H4 (cell line): Measurements from ENCODE around the gene SLC9A8. TPM values are rescaled to one million over a fixed set of nuclear protein-coding genes. Genes with fewer than 3 reads are reported as not detected.

Experiments used
- DNase-seq: peaks from one replicate; pipeline ENCODE4 v3.0.0-alpha.2; 2015; ENCODE audit warnings: low spot score
- total RNA-seq: library from RNA; depleted of rRNA; stranded (reverse); fragments of >200 nt; shearing (Covaris generic); gene quantifications from 2 replicates; pipeline ENCODE4 v1.2.3, GENCODE V29; 2014

The SLC9A8 gene
- total RNA-seq, 1 experiment from 2014 or later: 4.9 TPM

DNA sequence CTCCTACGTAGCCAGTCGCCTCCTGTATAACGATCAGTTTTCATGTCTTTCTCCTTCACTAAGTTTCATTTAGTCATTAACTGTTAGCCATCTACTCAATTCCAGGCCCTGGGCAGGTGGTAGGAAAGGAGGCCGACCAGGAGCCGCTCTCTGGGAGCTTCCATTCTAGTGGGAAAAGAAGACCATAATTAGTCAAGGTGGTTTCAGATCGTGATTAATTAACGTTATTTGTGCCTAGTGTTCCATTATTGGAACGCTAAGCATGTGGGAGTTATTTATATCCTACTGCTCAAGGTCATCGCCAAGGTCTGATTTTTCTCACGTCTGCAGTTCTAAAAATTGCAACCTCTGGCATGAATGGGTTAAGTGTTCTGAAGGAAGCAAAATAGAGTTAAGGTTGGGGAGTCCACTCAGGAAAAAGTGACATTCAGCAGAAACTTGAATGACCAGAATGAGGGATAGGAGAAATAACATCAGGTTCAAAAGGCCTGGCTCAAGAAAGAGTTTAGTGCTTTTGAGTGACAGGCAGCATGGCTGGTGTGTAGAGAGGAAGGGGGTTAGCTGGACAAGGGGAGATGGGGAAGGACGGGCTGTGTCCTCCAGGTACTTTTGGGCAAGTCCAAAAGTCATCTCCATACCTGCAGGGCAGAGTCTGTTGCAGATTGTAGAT lies 812 bp downstream of the SLC9A8 start:
- no peak for DNase-seq

DNA sequence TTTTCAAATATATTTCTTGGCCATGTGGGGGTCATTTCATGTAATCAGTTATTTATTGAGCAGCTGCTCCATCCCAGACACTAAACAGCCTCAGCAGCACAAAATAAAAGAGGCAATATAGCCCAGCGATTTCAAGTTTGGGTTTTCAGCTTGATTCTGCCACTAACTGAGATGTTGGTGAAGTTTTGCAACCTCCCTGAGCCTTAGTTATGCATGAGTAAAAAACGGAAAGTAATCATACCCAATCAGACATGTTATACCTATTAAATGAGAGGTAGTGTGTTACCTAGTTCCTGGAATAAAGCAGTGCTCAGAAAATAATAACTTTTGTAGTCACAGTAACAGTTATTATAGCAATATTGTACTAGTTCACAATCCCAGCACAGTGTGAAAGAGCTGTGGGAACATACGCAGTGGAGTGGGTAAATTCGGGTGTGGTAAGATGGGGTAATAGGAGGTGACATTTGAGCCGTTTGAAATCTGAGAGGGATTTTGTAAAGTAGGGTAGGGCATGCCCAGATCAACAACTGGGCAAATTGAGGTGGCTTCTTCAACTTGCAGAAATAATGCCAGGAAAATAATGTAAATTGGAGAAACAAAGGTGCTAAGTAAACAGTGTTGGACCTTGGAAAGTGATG lies 1.5 kb downstream of the SLC9A8 start:
- DNase-seq: no peak

DNA sequence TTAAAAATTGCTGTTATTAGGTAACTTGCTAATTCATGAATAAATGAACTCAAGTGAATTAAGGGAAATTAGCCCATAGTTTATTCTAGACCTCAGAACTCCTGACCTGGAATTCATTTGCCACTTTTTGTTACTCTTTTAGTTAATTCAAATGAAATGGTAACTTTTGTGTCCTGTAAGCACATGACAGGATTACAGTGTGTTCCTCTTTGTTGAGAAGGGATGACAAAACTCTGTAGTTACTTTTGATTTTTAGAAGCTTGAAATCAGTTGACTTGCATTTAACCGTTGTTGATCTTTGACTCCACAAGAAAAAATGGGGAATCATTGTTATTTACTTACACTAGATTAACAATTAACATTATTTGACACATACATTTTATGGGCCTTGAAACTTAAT lies 6.2 kb downstream of the SLC9A8 start:
- DNase-seq: no peak

DNA sequence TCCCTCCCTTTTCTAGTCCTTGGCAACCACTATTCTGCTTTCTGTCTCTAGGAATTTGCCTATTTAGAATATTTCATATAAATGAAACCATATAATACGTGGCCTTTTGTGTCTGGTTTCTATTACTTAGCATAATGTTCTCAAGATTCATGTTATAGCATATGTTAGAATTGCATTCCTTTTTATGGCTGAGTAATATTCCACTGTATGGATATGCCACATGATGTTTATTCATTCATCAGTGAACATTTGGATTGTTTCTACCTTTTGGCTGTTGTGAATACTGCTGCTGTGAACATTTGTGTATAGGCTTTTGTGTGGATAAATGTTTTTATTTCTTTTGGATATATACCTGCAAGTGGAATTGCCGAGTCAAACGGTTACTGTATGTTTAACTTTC lies 7.1 kb downstream of the SLC9A8 start:
- DNase-seq: no peak

DNA sequence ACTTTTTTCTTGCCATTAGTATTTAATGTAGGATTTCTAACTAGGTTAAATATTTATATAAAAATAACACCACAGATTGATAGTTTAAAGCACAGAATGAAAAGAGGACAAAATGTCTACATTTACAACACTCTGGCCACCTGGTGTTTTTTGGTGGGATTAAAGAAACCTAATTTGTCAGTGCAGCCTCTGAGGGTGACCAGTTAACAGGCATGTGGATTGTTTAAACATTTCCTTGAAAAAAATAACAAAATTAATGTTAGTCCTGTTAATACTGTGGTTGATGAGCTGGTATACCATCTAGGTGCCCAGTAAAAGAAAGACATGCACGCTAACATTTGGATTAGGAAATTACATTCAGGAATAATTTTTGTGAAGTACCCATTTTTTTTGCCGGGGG lies 8.8 kb downstream of the SLC9A8 start:
- no peak for DNase-seq

DNA sequence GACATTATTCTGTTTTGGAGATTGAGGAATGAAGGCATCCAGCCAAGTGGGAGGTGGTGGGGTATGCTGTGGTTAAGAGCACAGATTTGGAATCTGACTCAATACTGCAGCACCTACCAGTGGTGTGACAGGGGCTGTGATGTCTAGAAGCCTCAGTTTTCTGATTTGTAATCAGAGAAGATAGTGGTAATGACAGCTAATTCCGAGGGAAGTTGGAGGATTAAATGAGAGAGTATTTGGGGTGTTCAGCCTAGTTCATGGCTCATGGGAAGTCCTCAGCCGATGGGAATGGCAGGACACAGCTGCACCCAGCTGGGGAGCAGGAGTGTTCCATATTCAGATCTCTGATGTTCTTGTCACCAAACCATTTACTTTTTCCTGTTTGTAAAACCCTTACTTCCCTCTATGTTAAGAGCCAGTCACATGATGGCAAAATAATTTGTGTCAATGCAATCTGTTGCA lies 9.3 kb downstream of the SLC9A8 start:
- no peak for DNase-seq

DNA sequence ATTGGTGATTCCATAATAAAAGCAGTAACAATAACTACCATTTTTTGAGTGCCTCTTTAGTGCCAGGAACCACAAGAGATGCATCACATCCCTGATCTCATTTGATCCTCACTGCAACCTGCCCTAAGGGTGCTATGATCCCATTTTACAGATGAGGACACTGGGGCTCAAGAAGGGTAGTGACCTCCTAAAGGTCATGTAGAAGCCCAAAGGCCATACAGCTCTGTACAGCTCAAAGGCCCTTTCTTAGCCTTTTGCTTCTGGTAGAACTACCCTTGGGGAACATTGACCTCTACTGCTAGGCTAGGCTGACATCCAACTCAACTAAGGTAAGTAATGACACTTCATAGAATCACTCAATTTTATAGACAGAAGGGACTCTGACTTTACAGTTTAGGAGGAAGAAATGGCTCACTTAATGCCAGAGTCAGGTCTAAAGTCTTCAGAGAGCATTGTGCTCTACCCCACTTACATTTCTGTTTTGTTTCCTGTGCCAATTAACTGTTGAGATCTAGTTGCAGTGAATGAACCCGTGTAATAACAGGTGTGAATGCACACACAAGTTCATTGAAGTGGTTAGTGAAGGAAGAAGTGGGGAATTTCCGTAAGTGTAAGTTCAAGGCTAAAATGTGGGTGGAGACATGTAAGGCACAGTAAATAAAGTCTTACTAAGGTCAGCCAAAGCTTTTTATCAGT lies 10.7 kb downstream of the SLC9A8 start:
- DNase-seq: no peak

DNA sequence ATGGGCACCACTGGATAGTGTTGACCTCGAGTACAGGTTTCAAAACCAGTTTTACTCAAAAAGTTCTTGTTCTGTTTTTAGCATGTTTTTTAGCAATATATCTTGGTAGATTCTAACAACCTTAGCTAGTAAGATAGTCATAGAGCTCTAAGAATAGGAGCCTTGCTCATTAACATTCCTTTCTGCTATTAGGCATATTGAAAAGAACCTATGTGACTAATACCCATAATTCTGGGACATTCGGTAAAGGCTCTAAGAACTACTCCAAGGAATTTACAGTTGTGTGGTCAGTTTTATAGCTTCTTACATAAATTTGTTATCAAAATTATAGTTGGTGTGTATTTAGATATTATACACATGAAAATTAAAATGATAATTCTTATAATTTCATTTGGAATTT lies 11.6 kb downstream of the SLC9A8 start:
- DNase-seq: no peak

DNA sequence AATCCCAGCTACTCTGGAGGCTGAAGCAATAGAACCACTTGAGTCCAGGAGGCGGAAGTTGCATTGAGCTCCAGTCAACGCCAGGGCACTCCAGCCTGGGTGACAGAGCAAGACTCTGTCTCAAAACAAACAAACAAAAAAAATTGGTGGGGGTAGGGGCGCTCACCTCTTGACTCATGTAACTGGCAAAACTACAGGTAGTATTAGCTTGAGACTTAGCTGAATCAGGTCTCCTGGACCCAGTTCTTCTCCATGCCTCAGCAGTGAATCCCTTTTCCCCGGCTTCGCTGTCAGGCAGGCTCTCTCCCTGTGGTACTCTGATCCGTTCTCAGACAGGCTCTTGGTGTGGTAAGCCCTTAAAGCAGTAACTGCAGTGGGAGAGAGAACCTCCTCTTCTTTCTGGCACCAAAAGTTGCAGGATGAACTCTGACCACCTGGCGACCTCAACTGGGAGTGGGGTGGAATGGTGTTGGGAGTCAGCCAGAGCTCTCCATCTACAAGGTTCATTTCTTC lies 12.9 kb downstream of the SLC9A8 start:
- no peak for DNase-seq

DNA sequence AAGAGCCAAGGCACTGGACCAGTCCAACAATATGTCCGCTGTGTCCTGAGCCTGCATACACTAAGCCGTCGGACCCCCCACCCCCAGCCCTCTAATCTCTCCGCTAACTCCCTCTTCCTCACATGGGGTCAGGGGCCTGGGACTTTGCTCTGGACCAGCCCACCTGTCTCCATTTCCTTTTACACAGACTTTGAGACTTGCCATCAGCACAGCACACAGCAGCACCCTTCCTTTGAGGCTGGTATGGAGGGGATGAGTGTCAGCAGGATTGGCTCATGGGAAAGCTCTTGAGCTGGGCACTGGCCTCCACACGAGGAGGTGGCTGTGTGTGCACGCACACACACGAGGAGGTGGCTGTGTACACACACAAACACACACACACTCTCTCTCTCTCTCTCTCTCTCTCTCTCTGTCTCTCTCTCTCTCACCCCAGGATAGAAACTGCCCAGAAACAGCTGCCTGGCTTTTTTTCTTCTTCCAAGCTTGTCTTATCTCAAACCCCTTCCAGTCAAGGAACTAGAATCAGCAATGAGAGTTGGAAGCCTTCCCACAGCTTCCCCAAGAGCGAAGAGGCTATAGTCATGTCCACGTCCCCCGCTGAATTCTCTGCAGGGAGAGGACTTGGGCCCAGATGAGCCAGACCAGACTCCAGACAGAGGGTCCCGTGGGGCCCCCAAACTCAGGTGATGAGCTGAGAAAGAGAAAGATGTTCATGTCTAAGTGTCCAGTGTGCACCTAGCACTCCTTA lies 18.6 kb downstream of the SLC9A8 start:
- DNase-seq: no peak

DNA sequence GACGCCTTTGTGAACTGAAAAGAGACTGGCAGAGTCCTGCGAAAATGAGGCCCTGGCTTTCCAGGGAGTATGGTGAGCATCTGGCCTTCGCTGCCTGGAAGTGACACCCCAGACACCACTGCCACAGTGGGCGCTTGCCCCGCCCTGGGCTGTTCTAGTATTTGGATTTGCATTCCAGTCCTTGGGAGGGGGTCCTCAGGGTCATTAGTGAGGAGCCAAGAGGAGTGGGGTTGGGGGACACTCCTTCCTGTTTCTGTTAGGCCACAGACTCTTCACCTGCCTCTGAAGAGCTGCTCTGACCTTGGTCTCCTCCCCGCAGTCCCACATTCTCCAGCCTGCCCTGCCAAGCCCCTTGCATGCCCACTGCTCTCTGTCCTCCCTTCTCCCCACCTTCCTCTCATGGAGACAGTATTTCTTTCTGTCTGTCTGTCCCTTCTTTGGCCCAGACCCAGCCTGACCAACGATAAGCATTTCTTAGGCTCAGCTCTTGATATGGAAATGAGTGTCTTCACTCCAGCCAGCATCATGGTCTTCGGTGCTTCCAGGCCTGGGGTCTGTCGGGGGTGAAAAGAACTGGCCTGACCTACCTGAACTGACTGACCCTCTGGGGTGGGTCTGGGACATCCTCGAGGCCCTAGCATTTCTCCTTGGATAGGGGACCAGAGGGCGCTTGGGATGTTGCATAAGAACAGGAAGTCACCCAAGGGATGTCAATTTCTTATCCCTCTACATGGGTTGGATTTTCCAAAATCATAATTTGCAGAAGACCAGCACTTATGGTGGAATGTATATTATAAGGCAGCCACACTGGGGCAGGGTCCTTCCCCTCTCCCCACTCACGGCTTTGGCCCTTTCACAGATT lies 19.4 kb downstream of the SLC9A8 start:
- DNase-seq: no peak

DNA sequence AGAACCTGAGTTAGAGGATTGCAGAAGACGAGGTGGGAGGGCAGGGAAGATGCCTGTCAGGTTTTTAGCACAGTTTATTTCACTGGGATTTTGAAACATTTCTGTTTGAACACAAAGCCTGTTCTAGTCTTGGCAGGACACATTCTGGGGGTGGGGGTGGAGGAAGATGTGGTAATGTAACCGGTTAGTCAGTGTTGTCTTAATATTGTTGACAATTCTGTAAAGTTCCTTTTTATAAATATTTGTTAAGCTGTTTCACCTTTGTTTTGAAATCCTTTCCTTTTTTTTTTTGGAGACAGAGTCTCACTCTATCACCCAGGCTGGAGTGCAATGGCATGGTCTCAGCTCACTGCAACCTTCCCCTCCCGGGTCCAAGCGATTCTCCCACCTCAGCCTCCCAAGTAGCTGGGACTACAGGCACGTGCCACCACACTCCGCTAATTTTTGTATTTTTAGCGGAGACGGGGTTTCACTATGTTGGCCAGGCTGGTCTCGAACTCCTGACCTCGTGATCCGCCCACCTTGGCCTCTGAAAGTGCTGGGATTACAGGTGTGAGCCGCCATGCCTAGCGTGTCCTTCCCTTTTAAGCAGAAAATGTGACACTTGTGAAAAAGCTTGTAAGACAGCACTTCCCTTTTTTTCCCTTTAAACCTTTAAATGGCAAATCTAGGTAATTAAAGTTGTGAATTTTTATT lies 20.2 kb downstream of the SLC9A8 start:
- no peak for DNase-seq

DNA sequence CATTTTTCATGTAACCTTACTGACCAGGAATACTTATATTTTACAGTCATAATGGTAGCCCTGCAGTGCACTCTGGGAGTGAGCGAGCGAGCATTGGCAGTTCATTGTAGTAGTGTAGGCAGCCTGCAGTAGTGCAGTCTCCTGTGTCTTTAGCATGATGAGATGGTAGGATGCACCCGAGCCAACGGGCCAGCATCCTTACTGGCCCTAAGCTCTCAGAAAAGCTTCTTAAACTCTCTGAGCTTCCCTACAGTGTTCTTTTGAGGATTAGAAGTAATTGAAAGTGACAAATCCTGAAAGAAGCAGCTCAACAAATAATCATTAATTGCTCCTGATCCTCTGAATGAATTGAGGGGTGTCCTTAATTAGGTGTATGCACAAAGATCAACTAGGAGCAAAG lies 20.9 kb downstream of the SLC9A8 start:
- DNase-seq: no peak

DNA sequence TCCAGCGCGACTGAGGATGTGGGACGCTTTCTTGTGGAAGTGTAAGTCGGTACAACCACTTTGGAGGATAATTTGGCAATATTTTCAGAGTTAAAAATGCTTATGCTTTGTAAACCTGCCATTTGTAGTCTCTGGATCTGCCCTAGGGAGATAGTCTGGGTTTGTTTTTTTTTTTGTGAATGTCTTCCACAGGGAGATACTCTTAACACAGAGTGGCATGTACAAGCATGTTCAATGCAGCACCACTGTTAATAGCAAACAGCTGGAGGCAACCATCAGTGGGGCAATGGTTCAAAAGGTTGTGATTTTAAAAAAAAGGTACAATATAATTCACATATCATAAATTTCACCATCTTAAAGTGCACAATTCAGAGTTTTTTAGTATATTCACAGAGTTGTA lies 22.4 kb downstream of the SLC9A8 start:
- no peak for DNase-seq

DNA sequence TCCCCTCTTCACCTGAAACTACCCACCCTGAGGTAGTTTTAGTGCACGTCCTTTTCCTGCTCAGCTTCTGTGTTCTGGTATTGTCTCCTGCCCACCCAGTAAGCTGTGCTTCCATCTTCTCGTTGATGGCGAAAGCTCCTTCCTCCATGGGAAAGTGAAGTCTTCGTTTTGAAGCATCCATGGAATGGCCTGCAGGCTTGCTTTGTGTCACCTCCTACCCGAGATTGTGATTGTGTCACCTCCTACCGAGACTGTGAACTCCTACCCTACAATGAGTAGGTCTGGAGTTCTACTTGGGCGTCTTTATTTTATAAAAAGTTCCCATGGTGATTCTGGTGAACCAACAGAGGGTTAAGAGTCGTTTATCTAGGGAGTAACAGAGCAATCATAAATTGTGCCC lies 25.9 kb downstream of the SLC9A8 start:
- no peak for DNase-seq

DNA sequence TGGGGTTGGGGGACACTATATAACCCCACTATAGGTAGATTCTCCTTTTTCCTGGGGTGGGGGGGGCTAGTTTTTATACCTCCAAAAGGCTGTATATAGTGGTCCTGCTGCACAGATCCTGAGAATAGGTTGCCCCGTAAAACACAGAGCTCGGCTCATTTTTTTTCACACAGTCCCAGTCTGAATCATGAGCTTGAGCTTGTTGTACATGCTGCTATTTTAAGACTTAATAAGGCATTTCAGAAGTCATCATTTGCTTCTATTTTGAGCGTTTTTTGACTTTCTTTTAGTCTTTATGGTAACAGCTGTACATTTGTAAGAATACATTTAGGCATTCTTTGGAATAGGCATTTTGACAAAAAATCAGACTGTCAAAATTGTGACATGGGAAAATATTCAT lies 30.5 kb downstream of the SLC9A8 start:
- no peak for DNase-seq

DNA sequence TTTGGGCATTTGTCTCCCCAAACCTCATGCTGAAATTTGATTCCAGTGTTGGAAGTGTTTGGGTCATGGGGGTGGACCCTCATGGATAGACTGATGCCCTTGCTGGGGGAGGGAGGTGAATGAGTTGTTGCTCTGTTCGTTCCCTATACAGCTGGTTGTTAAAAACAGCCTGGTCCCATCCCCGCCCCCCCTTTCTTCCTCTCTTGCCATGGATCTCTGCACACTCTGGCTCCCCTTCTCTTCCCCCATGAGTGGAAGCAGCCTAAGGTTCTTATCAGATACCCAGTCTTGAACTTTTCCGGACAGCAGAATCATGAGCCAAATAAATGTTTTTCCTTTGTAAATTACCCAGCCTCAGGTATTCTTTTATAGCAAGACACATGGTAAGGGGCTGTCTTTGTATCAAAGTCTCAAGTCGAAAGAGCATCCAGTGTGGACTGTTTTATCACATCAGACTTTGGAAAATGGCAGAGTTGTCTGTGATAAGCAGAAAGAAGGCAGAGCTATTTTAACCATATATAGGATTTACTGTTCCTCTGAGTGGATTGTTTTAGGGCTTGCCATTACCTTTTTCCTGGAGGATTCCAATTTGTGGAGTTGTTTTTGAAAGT lies 31.2 kb downstream of the SLC9A8 start:
- DNase-seq: no peak

DNA sequence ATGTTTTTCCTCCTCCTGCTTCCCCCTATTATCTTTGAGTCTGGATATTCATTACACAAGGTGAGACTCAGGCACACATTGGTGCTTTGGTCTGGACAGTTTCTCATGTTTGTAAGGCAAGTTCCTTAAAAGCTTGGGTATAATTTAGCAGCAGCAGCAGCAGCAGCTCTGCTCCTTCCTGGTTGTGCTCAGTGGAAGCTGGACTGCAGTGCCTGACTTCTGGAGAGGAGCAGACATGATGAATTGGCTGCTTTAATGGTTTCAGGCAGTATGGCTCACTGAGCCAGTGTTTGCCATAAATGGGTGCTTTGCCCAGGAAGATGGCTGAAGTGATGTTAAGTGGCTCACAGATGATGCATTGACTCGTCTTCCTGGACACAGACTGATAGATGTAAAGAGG lies 32.4 kb downstream of the SLC9A8 start:
- no peak for DNase-seq

DNA sequence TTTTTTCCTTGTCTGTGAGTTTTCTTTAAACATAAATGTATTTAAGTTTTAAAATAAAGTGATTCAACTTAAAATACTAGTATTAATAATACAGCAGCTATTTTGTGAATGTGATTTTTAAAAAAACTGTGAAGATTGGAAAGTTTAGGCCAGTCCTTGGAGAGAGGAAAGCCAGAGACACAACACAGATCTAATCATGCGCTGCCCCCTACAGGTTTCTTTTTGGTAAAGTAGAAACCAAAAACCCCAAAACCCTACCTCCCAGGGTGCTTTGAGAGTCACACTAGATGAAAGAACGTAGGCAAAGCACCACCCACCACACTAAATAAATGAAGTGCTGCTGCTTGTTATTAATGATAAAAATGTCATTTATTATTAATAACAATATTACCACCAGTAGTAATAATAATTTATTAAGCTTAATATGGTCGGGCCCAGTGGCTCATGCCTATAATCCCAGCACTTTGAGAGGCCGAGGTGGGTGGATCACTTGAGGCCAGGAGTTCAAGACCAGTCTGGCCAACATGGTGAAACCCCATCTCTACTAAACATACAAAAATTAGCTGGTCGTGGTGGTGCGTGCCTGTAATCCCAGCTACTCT lies 33.7 kb downstream of the SLC9A8 start:
- DNase-seq: peak; percentile 25
